Measurements from ENCODE around the gene CNTN5. TPM values are rescaled to one million over a fixed set of nuclear protein-coding genes. Genes with fewer than 3 reads are reported as not detected.

The CNTN5 gene
- polyA plus RNA-seq, 2 donors: not detected

DNA sequence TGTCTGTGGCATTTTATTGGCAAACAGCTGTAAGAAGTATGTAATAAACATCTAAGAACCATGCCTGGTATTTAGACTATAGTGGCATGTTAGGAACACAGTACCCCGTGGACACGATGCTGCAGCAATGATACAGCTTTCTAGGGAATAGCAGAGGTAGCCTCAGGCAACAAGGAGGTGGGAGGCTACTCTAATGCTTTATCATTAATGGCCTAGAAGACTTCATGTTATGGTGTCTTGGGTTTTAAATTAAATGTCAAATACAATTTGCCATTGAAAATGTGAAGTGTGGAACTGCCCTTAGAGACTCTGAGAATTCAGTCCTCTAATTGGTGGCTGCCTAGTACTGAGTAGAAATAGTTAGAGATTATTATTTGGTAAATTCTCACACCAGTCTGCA lies 516.9 kb downstream of the CNTN5 start:
- 65 to 81% methylated on average over 2 of the region's 2 CpGs for WGBS, 2 donors
- Histone ChIP-seq H3K4me1 (ENCODE audit: control insufficient read depth in 2 of 2, insufficient read depth in 2 of 2, low read length in 1 of 2) (no peaks in the 10 kb centered on the region), H3K4me3 (ENCODE audit: low read depth in 1 of 2, low read length in 2 of 2) (no peak overlapping the region), H3K9me3 (ENCODE audit: control insufficient read depth in 2 of 2, insufficient read depth in 1 of 2, low read depth in 1 of 2, low read length in 1 of 2) (no peaks in the 10 kb centered on the region), H3K27me3 (ENCODE audit: control insufficient read depth in 1 of 2, insufficient read depth in 2 of 2, low read length in 2 of 2) (no peaks in the 10 kb centered on the region), H3K36me3 (ENCODE audit: control insufficient read depth in 2 of 2, insufficient read depth in 2 of 2, low read length in 1 of 2) (no peaks in the 10 kb centered on the region), H3K27ac (ENCODE audit: low read depth in 2 of 2, low read length in 1 of 2) (no peak overlapping the region)

DNA sequence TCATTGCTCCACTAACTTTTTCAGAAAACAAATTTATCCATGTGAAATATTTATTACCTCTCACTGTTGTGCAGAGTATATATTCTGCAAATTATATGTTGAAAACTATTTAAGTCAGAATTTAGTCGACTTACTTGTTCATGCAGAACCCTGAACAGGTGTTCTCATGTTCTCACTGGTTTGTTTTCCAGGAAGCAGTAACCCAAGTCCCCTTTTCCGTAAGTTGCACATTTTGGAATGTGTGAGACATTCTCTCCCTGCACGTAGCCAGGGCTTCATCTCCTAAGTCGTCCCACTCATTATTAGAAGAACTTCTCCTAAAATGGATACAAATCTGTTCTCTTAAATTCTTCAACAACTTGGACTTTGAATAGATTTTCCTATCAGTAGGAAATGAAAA lies 524.9 kb downstream of the CNTN5 start:
- Histone ChIP-seq H3K9me3 (ENCODE audit: control insufficient read depth in 2 of 2, insufficient read depth in 1 of 2, low read depth in 1 of 2, low read length in 1 of 2) (no peaks in the 10 kb centered on the region), H3K4me3 (ENCODE audit: low read depth in 1 of 2, low read length in 2 of 2) (no peak overlapping the region), H3K36me3 (ENCODE audit: control insufficient read depth in 2 of 2, insufficient read depth in 2 of 2, low read length in 1 of 2) (no peaks in the 10 kb centered on the region), H3K4me1 (ENCODE audit: control insufficient read depth in 2 of 2, insufficient read depth in 2 of 2, low read length in 1 of 2) (no peaks in the 10 kb centered on the region), H3K27me3 (ENCODE audit: control insufficient read depth in 1 of 2, insufficient read depth in 2 of 2, low read length in 2 of 2) (no peaks in the 10 kb centered on the region), H3K27ac (ENCODE audit: low read depth in 2 of 2, low read length in 1 of 2) (no peak overlapping the region)
- WGBS, 2 donors: 77 to 85% methylated on average over 4 of the region's 4 CpGs

DNA sequence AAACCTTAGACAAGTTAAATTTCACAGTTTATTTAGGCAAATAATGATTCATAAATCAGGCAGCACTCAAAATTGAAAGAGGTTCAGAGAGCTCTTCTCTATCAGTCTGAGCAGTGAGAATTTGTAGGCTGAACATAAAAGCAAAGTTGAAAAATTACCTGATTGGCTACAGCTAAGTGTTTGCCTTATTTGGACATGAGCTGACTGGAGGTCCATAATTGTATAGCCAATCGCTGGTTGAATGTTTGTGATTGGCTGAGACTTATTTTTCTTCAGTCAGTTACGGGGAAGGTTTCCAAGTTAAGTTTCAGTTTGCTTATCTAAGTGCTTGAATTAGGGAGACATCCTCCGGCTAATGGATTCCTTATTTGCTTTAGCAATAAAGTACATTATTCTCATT lies 527.5 kb downstream of the CNTN5 start:
- H3K27ac ChIP-seq (ENCODE audit: low read depth in 2 of 2, low read length in 1 of 2): no peak overlapping the region
- no peak overlapping the region for H3K4me3 ChIP-seq (ENCODE audit: low read depth in 1 of 2, low read length in 2 of 2)
- H3K27me3 ChIP-seq (ENCODE audit: control insufficient read depth in 1 of 2, insufficient read depth in 2 of 2, low read length in 2 of 2): no peaks in the 10 kb centered on the region
- 82 to 88% methylated on average over 3 of the region's 3 CpGs for WGBS, 2 donors
- H3K4me1 ChIP-seq (ENCODE audit: control insufficient read depth in 2 of 2, insufficient read depth in 2 of 2, low read length in 1 of 2): no peaks in the 10 kb centered on the region
- H3K9me3 ChIP-seq (ENCODE audit: control insufficient read depth in 2 of 2, insufficient read depth in 1 of 2, low read depth in 1 of 2, low read length in 1 of 2): no peaks in the 10 kb centered on the region
- no peaks in the 10 kb centered on the region for H3K36me3 ChIP-seq (ENCODE audit: control insufficient read depth in 2 of 2, insufficient read depth in 2 of 2, low read length in 1 of 2)

DNA sequence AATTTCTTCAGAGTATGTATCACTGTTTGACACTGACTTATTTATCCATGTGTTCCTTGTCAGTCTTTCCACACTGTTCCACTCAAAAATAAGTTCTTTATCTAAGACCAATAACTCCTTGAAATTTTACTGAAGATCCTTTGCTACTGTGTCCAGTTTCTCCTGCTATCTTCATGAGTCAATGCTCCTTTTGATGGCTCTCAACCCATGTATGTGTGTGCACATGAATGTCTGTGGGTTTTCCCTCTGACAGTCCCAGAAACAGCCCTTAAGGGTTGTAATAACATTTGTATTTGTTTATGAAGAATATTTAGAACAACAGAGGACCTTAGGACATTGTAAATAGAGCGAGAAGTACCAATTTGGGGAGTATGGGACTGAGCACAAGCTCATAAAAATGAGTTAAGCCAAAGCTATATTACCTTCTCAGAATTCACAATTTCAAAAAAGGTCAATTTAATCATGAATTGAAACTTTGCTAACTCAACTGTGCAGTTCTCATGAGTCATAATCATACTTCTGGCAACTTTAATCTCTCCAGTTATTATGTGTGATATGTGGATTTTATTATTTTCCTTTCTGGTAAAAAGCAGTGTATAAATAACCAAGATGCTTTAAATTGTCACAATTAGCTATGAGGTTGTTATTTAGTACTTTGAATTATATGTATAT lies 533.6 kb downstream of the CNTN5 start:
- no peak overlapping the region for H3K4me3 ChIP-seq (ENCODE audit: low read depth in 1 of 2, low read length in 2 of 2)
- no peaks in the 10 kb centered on the region for H3K27me3 ChIP-seq (ENCODE audit: control insufficient read depth in 1 of 2, insufficient read depth in 2 of 2, low read length in 2 of 2)
- no peak overlapping the region for H3K27ac ChIP-seq (ENCODE audit: low read depth in 2 of 2, low read length in 1 of 2)
- WGBS, 2 donors: 70 to 74% methylated on average over 1 of the region's 1 CpG
- no peaks in the 10 kb centered on the region for H3K36me3 ChIP-seq (ENCODE audit: control insufficient read depth in 2 of 2, insufficient read depth in 2 of 2, low read length in 1 of 2)
- H3K4me1 ChIP-seq (ENCODE audit: control insufficient read depth in 2 of 2, insufficient read depth in 2 of 2, low read length in 1 of 2): no peaks in the 10 kb centered on the region
- no peaks in the 10 kb centered on the region for H3K9me3 ChIP-seq (ENCODE audit: control insufficient read depth in 2 of 2, insufficient read depth in 1 of 2, low read depth in 1 of 2, low read length in 1 of 2)

- 80 to 82% methylated on average over 2 of the region's 2 CpGs for WGBS, 2 donors
- Histone ChIP-seq H3K36me3 (ENCODE audit: control insufficient read depth in 2 of 2, insufficient read depth in 2 of 2, low read length in 1 of 2) (no peaks in the 10 kb centered on the region), H3K27ac (ENCODE audit: low read depth in 2 of 2, low read length in 1 of 2) (no peak overlapping the region), H3K27me3 (ENCODE audit: control insufficient read depth in 1 of 2, insufficient read depth in 2 of 2, low read length in 2 of 2) (no peaks in the 10 kb centered on the region), H3K4me1 (ENCODE audit: control insufficient read depth in 2 of 2, insufficient read depth in 2 of 2, low read length in 1 of 2) (no peaks in the 10 kb centered on the region), H3K9me3 (ENCODE audit: control insufficient read depth in 2 of 2, insufficient read depth in 1 of 2, low read depth in 1 of 2, low read length in 1 of 2) (no peaks in the 10 kb centered on the region), H3K4me3 (ENCODE audit: low read depth in 1 of 2, low read length in 2 of 2) (no peak overlapping the region)
Observed at GRCh38 chr11:99555486-99555885, 534.7 kb downstream of the CNTN5 start.

DNA sequence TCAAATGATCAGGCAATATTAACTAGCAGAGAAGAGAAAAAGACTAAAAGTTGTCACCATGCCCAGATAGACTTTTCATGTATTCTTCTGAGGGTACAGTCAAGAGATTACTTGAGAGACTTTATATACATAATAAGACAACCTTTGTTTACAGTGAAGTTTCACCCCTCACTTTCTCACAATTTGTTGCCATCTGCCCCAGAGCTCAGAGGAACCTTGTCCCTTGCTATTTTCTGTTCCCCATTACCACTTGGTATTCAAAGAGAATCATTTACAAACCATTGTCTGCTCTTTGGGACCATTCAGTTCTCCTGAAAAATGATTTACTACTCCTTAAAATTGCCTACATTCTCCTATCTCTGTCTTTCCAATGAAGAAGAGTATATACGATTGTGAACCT lies 544.6 kb downstream of the CNTN5 start:
- H3K4me1 ChIP-seq (ENCODE audit: control insufficient read depth in 2 of 2, insufficient read depth in 2 of 2, low read length in 1 of 2): no peaks in the 10 kb centered on the region
- no peak overlapping the region for H3K4me3 ChIP-seq (ENCODE audit: low read depth in 1 of 2, low read length in 2 of 2)
- H3K27ac ChIP-seq (ENCODE audit: low read depth in 2 of 2, low read length in 1 of 2): no peak overlapping the region
- no peaks in the 10 kb centered on the region for H3K9me3 ChIP-seq (ENCODE audit: control insufficient read depth in 2 of 2, insufficient read depth in 1 of 2, low read depth in 1 of 2, low read length in 1 of 2)
- H3K36me3 ChIP-seq (ENCODE audit: control insufficient read depth in 2 of 2, insufficient read depth in 2 of 2, low read length in 1 of 2): no peaks in the 10 kb centered on the region
- 76 to 90% methylated on average over 1 of the region's 1 CpG for WGBS, 2 donors
- H3K27me3 ChIP-seq (ENCODE audit: control insufficient read depth in 1 of 2, insufficient read depth in 2 of 2, low read length in 2 of 2): no peaks in the 10 kb centered on the region

DNA sequence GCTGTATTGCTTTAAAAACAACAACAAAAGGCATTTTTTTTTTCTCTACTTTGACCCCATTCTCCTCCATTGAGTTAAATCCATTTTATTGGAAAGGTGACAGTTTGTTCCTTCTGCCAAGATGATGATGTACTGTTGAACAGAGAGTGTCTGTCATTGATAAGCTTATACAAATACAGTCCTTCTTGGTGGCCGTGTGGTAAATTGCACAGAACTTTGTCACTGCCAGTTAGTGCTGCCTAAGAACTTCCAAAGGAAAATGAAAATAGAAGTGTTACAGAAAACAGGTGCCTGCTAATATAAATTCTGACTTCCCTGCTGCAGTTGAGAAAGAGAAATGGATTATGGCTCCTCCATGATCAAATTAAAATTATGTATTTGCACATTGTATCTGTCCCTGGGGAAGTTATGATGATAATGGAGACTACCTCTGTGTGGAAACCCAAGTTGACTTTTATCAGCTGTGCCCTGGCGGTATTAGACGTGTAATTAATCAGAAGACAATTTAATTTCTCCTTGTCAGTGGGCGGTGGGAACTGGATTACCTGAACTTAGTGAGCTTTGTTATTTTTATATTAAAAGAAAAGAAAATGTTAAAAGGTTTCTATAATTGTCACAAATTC lies 546.7 kb downstream of the CNTN5 start:
- WGBS, 2 donors: 56 to 69% methylated on average over 4 of the region's 4 CpGs
- Histone ChIP-seq H3K9me3 (ENCODE audit: control insufficient read depth in 2 of 2, insufficient read depth in 1 of 2, low read depth in 1 of 2, low read length in 1 of 2) (no peaks in the 10 kb centered on the region), H3K27ac (ENCODE audit: low read depth in 2 of 2, low read length in 1 of 2) (no peak overlapping the region), H3K4me1 (ENCODE audit: control insufficient read depth in 2 of 2, insufficient read depth in 2 of 2, low read length in 1 of 2) (no peaks in the 10 kb centered on the region), H3K4me3 (ENCODE audit: low read depth in 1 of 2, low read length in 2 of 2) (no peak overlapping the region), H3K27me3 (ENCODE audit: control insufficient read depth in 1 of 2, insufficient read depth in 2 of 2, low read length in 2 of 2) (no peaks in the 10 kb centered on the region), H3K36me3 (ENCODE audit: control insufficient read depth in 2 of 2, insufficient read depth in 2 of 2, low read length in 1 of 2) (no peaks in the 10 kb centered on the region)

- Histone ChIP-seq H3K36me3 (ENCODE audit: control insufficient read depth in 2 of 2, insufficient read depth in 2 of 2, low read length in 1 of 2) (no peaks in the 10 kb centered on the region), H3K27me3 (ENCODE audit: control insufficient read depth in 1 of 2, insufficient read depth in 2 of 2, low read length in 2 of 2) (no peaks in the 10 kb centered on the region), H3K27ac (ENCODE audit: low read depth in 2 of 2, low read length in 1 of 2) (no peak overlapping the region), H3K4me3 (ENCODE audit: low read depth in 1 of 2, low read length in 2 of 2) (no peak overlapping the region), H3K9me3 (ENCODE audit: control insufficient read depth in 2 of 2, insufficient read depth in 1 of 2, low read depth in 1 of 2, low read length in 1 of 2) (no peaks in the 10 kb centered on the region), H3K4me1 (ENCODE audit: control insufficient read depth in 2 of 2, insufficient read depth in 2 of 2, low read length in 1 of 2) (no peaks in the 10 kb centered on the region)
- WGBS, 2 donors: 24 to 35% methylated on average over 1 of the region's 1 CpG
Observed at GRCh38 chr11:99568808-99569207, 548.1 kb downstream of the CNTN5 start.

- no peak overlapping the region for H3K27ac ChIP-seq (ENCODE audit: low read depth in 2 of 2, low read length in 1 of 2)
- H3K9me3 ChIP-seq (ENCODE audit: control insufficient read depth in 2 of 2, insufficient read depth in 1 of 2, low read depth in 1 of 2, low read length in 1 of 2): no peaks in the 10 kb centered on the region
- H3K27me3 ChIP-seq (ENCODE audit: control insufficient read depth in 1 of 2, insufficient read depth in 2 of 2, low read length in 2 of 2): no peaks in the 10 kb centered on the region
- no peak overlapping the region for H3K4me3 ChIP-seq (ENCODE audit: low read depth in 1 of 2, low read length in 2 of 2)
- no peaks in the 10 kb centered on the region for H3K36me3 ChIP-seq (ENCODE audit: control insufficient read depth in 2 of 2, insufficient read depth in 2 of 2, low read length in 1 of 2)
- H3K4me1 ChIP-seq (ENCODE audit: control insufficient read depth in 2 of 2, insufficient read depth in 2 of 2, low read length in 1 of 2): no peaks in the 10 kb centered on the region
- 45 to 46% methylated on average over 2 of the region's 2 CpGs for WGBS, 2 donors
Observed at GRCh38 chr11:99571094-99571493, 550.3 kb downstream of the CNTN5 start.

GRCh38 chr11:99584830-99585229 lies 564.1 kb downstream of the CNTN5 start:
- H3K36me3 ChIP-seq (ENCODE audit: control insufficient read depth in 2 of 2, insufficient read depth in 2 of 2, low read length in 1 of 2): no peaks in the 10 kb centered on the region
- H3K4me3 ChIP-seq (ENCODE audit: low read depth in 1 of 2, low read length in 2 of 2): no peak overlapping the region
- H3K27ac ChIP-seq (ENCODE audit: low read depth in 2 of 2, low read length in 1 of 2): no peak overlapping the region
- H3K4me1 ChIP-seq (ENCODE audit: control insufficient read depth in 2 of 2, insufficient read depth in 2 of 2, low read length in 1 of 2): no peaks in the 10 kb centered on the region
- H3K27me3 ChIP-seq (ENCODE audit: control insufficient read depth in 1 of 2, insufficient read depth in 2 of 2, low read length in 2 of 2): no peaks in the 10 kb centered on the region
- no peaks in the 10 kb centered on the region for H3K9me3 ChIP-seq (ENCODE audit: control insufficient read depth in 2 of 2, insufficient read depth in 1 of 2, low read depth in 1 of 2, low read length in 1 of 2)
